DND-41 (cell line): ENCODE measurements around the gene CD7.
A peak's percentile ranks its signal among the peaks of the same experiment; 100 is the strongest.

ENCODE experiments used
- ATAC-seq: fragments of 200-7000 bp; cut with Tn5 transposase; 3 replicates; pipeline ENCODE4 v1.9.1; 2021; ENCODE audit warnings: low read depth; ENCODE audit not compliant: insufficient read depth
- DNase-seq: peaks from one replicate; pipeline ENCODE4 v3.0.0-alpha.2; 2020
- H2AFZ ChIP-seq: 2 replicates; pipeline ENCODE4 v1.6.0; 2012; ENCODE audit warnings: low read depth, low read length
- H3K27ac ChIP-seq: 2 replicates; pipeline ENCODE4 v1.5.1; 2012; ENCODE audit warnings: low read length, inconsistent platforms
- H3K27me3 ChIP-seq: fragments of 200-600 bp; sonication (generic); 2 replicates; pipeline ENCODE4 v1.6.0; 2012; ENCODE audit warnings: low read length, mild to moderate bottlenecking, inconsistent platforms; ENCODE audit not compliant: insufficient read depth, poor library complexity
- H3K36me3 ChIP-seq: 2 replicates; pipeline ENCODE4 v1.5.1; 2012; ENCODE audit warnings: low read length, inconsistent platforms; ENCODE audit not compliant: insufficient read depth
- H3K4me1 ChIP-seq: 2 replicates; pipeline ENCODE4 v1.5.1; 2012; ENCODE audit warnings: mild to moderate bottlenecking, low read length; ENCODE audit not compliant: insufficient read depth
- H3K4me2 ChIP-seq: 2 replicates; pipeline ENCODE4 v1.6.0; 2012; ENCODE audit warnings: mild to moderate bottlenecking, moderate library complexity, low read length, inconsistent platforms; ENCODE audit not compliant: insufficient read depth
- H3K4me3 ChIP-seq, 2 experiments: fragments of 200-600 bp in 1 of 2; shearing (Covaris generic) in 1 of 2; 2 replicates each; pipeline ENCODE4 v1.5.1; 2012 to 2016; ENCODE audit warnings: inconsistent platforms in 2 of 2, low read length in 2 of 2, mild to moderate bottlenecking in 2 of 2, low read depth in 1 of 2, moderate library complexity in 1 of 2
- H3K79me2 ChIP-seq: 2 replicates; pipeline ENCODE4 v1.6.0; 2012; ENCODE audit warnings: low read length, inconsistent platforms; ENCODE audit not compliant: insufficient read depth
- H3K9ac ChIP-seq: 2 replicates; pipeline ENCODE4 v1.6.0; 2012; ENCODE audit warnings: low read depth, mild to moderate bottlenecking, inconsistent platforms, low read length, moderate library complexity
- H3K9me3 ChIP-seq: 2 replicates; pipeline ENCODE4 v1.5.1; 2012; ENCODE audit warnings: low read length, moderate library complexity, mild to moderate bottlenecking, inconsistent platforms; ENCODE audit not compliant: insufficient read depth, severe bottlenecking
- H4K20me1 ChIP-seq: 2 replicates; pipeline ENCODE4 v1.6.0; 2012; ENCODE audit warnings: low read length; ENCODE audit not compliant: insufficient read depth
- EZH2 ChIP-seq: IDR thresholded peaks from 3 replicates; pipeline ENCODE4 v1.6.1; 2012; ENCODE audit warnings: borderline replicate concordance, low read depth, mild to moderate bottlenecking, moderate library complexity, low read length, inconsistent platforms; ENCODE audit not compliant: severe bottlenecking
- TF ChIP-seq, protein P1 (sequence below): IDR thresholded peaks from 2 replicates; pipeline ENCODE4 v1.5.1; 2012; ENCODE audit warnings: borderline replicate concordance, low read length, moderate library complexity, mild to moderate bottlenecking; ENCODE audit not compliant: poor library complexity, severe bottlenecking; ENCODE audit errors: extremely low read depth

CD7 gene

DNA sequence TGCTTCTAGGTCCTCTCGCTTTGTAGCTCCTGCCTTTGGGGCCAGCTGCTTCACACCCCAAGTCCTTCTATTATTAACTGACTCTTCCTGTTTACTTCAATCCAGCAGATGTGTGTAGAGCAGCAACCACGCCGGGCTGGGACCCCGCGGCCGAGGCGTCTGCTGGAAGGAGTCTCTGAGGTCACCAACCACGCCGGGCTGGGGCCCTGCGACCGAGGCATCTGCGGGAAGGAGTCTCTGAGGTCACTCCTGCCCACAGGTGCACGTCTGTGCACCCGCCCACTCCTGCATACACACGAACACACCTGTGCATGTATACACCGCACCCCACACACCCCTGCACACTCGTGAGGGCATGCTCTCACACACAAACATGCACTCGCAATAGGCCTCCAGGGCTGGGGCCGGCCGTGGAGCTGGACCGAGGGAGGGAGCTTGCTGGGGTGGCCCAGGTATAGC is 33.9 kb upstream of the CD7 start:
- TF ChIP-seq EZH2 = no peak
- TF ChIP-seq, protein P1, sequence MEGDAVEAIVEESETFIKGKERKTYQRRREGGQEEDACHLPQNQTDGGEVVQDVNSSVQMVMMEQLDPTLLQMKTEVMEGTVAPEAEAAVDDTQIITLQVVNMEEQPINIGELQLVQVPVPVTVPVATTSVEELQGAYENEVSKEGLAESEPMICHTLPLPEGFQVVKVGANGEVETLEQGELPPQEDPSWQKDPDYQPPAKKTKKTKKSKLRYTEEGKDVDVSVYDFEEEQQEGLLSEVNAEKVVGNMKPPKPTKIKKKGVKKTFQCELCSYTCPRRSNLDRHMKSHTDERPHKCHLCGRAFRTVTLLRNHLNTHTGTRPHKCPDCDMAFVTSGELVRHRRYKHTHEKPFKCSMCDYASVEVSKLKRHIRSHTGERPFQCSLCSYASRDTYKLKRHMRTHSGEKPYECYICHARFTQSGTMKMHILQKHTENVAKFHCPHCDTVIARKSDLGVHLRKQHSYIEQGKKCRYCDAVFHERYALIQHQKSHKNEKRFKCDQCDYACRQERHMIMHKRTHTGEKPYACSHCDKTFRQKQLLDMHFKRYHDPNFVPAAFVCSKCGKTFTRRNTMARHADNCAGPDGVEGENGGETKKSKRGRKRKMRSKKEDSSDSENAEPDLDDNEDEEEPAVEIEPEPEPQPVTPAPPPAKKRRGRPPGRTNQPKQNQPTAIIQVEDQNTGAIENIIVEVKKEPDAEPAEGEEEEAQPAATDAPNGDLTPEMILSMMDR = no peak
- no peaks in the 10 kb centered on the region for H3K27me3 ChIP-seq
- H3K9ac ChIP-seq = no peak overlapping the region
- H3K4me2 ChIP-seq = peak overlapping the region; percentile 16; the same call in 1 of the 2 replicates
- H2AFZ ChIP-seq = peak overlapping the region; percentile 55
- H3K4me1 ChIP-seq = peaks cover 15% of the 10 kb centered on the region
- no peaks in the 10 kb centered on the region for H3K9me3 ChIP-seq
- no peaks in the 10 kb centered on the region for H4K20me1 ChIP-seq
- ATAC-seq (peak; percentile 2; the same call in 1 of the 3 replicates), DNase-seq (no peak)
- no peaks in the 10 kb centered on the region for H3K36me3 ChIP-seq
- H3K27ac ChIP-seq = no peak overlapping the region
- no peaks in the 10 kb centered on the region for H3K79me2 ChIP-seq
- H3K4me3 ChIP-seq = no peak overlapping the region

DNA sequence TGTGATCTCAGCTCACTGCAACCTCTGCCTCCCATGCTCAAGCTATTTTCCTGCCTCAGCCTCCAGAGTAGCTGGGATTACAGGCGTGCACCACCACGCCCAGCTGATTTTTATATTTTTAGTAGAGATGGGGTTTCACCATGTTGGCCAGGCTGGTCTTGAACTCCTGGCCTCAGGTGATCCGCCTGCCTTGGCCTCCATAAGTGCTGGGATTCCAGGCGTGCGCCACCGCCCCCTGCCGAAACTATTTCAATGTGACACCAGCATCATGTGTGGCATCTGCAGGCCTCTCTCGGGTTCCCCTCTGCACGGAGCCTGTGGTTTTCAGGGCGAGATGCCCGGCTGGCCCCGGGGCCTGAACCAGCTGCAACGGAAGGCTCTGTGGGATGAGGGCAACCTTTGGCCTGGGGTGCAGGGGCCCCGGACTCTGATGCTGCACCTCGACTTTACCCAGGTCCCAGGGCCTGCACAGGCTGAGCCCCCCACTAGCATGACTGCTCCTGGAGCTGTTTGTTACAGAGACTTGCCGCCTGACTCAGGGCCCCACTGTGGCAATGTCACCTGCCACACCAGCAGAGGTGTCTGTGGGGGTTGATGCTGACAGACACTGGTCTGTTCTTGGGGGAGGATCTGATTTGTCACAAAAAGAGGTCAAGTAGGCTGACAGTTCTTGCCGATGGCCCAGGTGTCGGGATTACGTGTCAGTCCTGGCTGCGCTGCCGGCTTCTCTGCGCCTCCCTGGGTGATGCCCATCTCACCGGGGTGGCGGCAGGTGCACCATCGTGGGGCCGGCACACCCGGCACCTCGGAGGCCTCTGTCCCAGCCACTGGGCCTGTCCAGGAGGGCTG is 33.0 kb upstream of the CD7 start:
- Histone ChIP-seq H3K79me2 (no peaks in the 10 kb centered on the region), H3K9ac (no peak overlapping the region), H3K36me3 (no peaks in the 10 kb centered on the region), H3K4me3 (no peak overlapping the region), H2AFZ (no peak overlapping the region), H3K9me3 (no peaks in the 10 kb centered on the region), H3K27me3 (no peaks in the 10 kb centered on the region), H4K20me1 (no peaks in the 10 kb centered on the region), H3K4me1 (peaks cover 15% of the 10 kb centered on the region), H3K4me2 (no peak overlapping the region), H3K27ac (no peak overlapping the region)
- ATAC-seq (no peak), DNase-seq (no peak)
- TF ChIP-seq EZH2 = no peak
- TF ChIP-seq, protein P1 = no peak

DNA sequence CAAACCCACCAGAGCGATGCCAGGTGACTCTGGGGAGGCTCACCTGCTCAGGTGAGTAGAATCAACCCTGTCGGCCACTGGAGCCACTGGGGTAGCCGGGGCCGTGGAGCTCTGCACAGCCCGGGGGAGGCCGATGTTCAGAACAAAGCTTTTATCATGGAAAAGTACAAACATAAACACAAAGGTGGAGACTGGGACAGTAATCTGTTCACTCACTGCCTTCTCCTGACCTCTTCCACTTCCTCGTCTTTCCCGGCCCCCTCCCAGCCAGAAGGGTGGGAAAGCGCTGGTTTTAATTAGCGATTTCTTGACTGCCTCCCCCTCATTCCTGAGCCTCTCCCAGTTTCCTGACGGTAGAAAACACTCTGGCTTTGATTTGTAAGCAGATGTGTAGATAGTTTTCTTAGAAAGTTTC is 31.9 kb upstream of the CD7 start:
- Histone ChIP-seq H3K4me3 (no peak overlapping the region), H3K36me3 (no peaks in the 10 kb centered on the region), H4K20me1 (no peaks in the 10 kb centered on the region), H3K4me2 (no peak overlapping the region), H2AFZ (no peak overlapping the region), H3K27me3 (no peaks in the 10 kb centered on the region), H3K4me1 (peaks cover 15% of the 10 kb centered on the region), H3K79me2 (no peaks in the 10 kb centered on the region), H3K9ac (no peak overlapping the region; the same call in 1 of the 2 replicates), H3K27ac (no peak overlapping the region), H3K9me3 (no peaks in the 10 kb centered on the region)
- no peak for TF ChIP-seq EZH2
- TF ChIP-seq, protein P1 = no peak
- DNase-seq (no peak), ATAC-seq (no peak)
